Activated CD8-positive, alpha-beta memory T cell treated with anti-CD3 and anti-CD28 coated beads for 4 hours (primary cell): ENCODE results near the gene MMP15.
"Not testable (repeated sequence)": the region's sequence is repeated elsewhere in the genome, so short reads cannot be mapped to it uniquely, and the experiment has no call there.

Experiments used
- DNase-seq, 2 donors: peaks; one replicate each; pipeline ENCODE4 v3.0.0-alpha.2; 2020; ENCODE audit warnings: low read depth in 2 of 2

MMP15 gene

DNA sequence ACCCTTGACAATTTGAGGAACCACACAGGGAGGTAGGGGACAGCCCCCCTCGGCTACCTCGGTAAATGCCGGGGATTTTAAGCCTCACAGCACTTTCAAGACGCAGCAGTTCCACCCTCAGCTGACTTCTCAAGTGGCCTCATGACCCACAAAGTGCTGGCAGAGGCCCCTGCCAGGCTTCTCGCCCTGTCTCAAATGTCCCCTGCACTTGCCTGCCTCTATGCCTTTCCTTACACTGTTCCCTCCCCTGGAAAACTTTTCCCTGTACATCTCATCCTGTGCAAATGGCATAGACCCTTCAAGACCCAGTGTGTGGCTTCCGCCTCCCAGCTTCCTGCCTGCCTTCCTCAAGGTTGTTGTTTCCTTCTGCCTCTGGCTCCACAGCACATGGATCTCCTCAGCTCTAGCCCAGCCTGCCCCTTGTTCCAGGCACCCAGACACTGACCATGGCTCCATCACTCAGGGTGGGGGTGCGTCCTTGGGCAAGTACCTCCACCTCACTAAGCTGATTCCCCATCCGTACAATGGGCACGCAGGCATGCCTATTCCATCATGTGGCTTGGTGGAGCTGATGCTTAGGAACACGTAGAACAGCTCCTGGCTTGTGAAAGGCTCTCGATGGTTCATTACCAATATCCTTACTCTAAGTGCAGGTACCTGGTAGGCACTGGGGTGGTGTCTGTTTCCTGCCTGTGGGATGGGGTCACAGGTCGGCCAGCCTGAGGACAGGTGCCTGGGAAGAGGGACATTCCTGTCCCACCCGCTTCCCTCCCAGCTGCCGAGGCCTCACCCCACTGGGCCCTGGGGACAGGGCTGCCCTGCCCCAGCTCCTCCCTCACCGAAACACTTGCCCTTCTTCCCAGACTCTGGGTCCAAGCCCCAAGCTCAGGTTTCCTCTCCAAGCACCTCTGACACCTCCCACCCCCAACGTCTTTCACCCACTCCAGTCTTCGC lies 24.0 kb downstream of the MMP15 start:
- no peak for DNase-seq

DNA sequence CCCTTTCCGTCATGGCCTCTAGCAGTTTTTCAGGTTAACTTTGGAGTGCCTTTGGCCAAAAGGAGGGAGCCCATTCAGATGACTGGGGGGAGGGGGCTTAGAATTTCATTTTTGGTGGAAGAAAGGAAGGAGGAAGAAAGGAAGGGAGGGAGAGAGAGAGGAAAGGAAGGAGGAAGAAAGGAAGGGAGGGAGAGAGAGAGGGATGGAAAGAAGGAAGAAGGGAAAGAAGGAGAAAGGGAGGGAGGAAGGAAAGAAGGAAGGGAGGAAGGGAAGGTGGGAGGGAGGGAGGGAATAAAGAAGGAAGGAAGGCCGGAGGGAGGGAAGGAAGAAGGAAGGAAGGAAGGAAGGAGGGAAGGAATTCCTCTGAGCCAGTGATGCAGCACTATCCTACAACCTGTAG lies 25.7 kb downstream of the MMP15 start:
- DNase-seq: no peak

DNA sequence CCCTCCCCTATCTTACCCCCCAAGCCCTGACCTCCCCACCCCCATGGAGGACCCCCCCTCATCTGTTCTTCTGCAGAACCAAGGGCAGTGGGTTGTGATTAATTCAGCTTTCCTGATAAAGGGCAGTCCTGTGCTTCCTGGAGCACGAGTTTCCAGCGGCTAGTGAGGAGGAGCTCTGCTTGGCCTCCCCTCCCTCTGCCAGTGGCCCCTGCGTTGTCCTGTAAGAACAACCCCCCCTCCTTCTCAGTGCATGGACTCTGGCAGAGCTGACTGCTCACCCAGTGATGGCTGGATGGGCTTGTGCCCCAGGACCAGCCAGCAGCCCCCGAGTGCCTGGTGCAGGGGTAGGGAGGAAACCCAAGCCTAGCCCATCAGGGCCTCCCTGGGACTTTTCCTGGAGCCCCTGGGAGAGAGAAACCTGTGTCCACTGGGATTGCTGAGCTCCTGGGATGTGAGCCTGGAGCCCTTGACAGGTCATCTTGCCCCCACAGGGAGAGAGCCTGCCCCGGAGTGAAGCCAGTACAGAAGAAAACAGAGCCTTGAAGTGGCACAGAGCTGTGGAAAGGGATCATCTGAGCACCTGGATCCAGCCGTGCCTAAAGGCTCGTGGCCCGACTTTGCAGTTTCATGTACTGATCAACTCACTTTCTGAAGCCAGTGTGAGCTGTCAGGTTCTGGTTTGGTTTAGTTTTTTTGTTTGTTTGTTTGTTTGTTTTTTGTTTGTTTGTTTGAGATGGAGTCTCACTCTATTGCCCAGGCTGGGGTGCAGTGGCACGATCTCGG lies 26.5 kb downstream of the MMP15 start:
- DNase-seq: no peak

DNA sequence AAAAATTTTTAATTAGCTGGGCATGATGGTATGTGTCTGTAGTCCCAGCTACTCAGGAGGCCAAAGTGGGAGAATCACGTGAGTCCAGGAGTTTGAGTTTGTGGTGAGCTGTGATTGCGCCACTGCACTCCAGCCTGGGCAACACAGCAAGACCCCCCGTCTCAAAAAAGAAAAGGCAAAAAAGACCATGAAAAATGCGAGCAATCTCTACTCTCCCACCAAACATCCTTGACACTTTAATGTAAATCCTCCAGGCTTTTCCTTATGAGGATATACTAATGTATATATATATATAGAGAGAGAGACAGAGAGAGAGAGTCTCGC lies 28.1 kb downstream of the MMP15 start:
- no peak for DNase-seq

DNA sequence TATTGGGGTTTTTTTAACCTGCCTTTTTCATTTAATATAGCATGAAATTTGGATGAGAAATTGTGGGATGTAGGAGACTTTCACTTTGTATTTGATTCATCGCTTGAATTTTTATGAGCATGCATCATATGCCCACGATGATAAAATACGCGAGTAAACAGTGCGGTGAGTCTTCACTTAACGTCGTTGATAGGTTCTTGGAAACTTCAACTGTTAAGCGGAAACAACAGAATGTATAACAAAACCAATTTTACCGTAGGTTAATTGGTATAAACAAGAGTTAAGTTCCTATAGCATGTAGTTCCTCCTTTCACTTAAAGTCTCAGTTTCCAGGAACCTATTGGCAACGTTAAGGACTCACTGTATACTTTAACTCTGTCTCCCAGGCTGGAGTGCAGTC lies 28.7 kb downstream of the MMP15 start:
- no peak for DNase-seq

DNA sequence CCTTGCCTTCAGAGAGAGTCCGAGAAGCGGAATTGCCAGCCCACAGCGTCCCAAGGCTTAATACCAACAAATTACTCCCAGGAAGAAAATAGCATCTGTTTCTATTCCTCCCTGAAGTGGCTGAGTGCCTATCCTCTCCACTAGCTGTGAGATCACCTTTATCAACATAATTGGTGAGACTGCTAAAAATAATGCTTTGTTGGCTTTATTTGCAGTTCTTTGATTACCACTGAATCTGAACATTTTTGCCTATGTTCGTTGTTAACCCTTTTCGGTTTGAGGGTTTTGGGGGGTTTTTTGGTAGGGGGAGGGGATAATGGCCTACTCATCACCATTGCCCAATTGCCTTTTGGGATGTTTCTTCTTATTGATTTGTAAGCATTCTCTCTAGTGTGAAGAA lies 31.0 kb downstream of the MMP15 start:
- DNase-seq: no peak

DNA sequence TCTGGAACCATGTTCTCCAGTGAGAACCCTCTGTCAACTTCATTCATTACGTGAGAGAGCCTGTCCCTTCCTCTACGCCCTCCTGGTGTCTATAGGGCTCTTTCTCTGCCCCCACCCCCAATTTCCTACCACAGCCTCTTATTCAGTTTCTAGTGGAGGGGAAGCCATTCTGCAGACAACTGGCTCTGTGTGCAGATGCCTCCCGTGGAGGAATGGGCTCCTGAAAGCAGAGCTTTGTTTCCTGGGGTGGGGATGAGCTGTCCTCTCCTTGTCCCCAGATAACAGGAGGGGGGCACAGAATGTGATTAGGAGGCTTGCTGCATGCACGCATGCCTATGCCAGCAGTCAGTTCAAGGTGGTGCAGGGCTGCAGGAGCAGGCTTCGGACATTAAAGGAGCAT lies 31.6 kb downstream of the MMP15 start:
- DNase-seq: no peak

DNA sequence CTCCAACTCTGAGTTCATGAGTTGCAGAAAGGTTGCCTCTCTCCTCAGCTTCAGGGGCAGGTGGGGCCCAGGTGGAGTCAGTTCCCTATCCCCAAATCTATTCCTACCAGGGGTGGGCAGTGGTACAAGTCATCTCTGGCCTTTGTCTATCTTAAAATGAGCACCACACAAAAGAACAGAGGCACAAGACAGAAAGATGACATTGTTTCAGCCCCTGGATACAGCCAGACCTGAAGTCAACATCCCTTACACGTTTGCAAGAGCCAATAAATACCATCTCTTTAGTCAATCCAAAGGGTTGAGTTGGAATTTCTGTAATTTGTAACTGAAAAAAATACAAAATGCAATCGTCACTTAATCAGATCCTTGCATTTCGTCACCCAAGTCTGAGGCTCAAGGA lies 32.2 kb downstream of the MMP15 start:
- DNase-seq: no peak

DNA sequence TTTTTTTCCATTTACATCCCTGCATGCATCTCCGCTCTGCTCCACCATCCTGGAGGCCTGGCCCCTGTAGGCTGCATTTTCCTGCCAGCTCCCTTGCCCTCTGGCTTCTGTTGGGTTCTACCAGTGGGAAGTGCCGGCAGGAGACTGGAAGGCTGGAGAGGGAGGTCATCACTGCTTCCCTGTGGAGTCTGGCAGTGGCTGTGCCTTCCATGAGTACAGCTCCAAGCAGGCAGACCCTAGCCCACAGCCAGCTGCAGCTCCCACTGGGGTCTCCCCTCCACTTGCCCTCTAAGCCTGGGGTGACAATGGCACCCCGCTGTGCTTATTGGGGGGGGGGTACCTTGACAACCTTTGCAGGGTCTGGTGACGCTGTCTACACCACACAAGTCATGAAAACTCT lies 37.3 kb downstream of the MMP15 start:
- DNase-seq: no peak

DNA sequence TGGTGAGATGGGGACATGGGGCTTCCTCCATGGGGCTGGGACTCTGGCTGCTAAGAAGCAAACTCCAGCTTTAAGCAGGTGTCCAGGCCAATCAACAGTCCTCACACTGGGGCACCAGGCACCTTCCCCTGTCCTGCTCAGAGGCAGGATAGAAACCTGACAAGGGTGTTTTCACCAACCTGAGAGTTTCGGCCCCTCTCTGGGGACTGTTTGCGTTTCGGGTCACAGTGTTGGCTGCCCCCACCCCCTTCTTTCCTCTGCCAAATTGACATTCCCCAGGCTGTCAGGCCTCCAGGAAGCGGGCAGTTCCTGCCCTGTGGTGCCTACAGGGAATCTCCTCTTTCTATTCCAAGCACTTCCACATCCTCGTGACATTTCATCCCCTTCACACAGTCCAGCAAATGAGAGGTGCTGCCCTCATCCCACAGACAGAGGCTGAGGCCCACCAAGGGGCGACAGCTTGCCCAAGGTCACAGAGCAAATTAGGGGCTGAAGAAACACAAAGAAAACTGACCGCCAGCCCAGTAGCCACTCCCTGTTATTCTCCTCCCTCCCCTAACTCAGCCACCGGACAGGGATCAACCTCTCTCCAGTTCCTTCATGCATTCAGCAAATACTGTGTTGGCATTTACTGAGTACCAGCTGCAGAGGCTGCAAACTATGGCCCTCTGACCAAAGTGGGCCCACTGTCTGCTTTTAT lies 38.0 kb downstream of the MMP15 start:
- no peak for DNase-seq

DNA sequence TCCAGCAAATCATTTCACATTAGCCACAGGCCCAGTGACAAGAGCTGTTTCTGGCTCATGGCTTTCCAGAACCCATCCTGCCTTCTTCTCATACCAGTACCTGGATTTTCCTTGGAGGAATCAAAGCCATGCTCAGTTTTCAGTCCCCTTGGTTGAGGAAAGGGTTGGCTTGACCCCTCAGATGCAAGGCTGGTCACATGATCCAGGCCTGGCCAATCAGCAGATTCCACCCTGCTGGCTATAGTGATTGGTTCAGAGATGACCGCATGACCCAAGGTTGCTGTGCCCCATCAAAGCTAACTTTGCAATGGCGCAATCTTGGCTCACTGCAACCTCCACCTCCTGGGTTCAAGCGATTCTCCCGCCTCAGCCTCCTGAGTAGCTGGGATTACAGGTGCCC lies 45.0 kb downstream of the MMP15 start:
- no peak for DNase-seq

DNA sequence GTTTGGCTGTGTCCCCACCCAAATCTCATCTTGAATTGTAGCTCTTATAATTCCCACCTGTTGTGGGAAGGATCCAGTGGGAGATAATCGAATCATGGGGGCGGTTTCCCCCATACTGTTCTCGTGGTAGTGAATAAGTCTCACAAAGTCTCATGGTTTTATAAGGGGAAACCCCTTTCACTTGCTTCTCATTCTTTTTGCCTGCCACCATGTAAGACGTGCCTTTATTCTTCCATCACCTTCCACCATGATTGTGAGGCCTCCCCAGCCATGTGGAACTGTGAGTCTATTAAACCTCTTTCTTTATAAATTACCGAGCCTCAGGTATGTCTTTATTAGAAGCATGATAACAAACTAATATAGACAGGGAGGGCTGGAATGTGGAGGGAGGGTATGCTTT lies 46.6 kb downstream of the MMP15 start:
- not testable (repeated sequence) for DNase-seq

DNA sequence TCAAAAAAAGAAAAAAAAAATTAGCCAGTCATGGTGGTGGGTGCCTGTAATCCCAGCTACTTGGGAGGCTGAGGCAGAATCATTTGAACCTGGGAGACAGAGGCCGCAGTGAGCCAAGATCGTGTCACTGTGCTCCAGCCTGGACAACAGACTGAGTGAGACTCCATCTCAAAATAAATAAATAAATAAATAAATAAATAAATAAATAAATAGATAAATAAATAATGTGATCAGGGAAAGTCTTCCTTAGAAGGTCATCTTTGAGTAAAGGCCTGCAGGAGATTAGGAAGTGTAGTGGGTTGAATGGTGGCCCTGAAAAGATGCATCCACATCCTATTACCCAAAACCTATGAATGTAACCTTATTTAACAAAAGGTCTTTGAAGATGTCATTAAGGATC lies 47.5 kb downstream of the MMP15 start:
- DNase-seq: not testable (repeated sequence)

DNA sequence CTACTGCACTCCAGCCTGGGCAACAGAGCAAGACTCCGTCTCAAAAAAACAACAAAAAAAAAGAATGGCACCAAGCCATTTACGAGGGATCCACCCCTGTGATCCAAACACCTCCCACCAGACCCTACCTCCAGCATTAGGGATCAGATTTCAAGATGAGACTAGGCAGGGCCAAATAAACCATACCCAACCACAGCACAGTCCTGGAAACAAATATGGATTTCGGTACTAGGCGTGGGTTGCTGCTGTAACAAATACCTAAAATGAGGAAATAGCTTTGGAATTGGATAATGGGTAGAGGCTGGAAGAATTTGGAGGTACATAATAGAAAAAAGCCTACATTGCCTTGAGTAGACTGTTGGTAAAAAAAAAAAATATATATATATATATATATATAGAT lies 49.1 kb downstream of the MMP15 start:
- no peak for DNase-seq

DNA sequence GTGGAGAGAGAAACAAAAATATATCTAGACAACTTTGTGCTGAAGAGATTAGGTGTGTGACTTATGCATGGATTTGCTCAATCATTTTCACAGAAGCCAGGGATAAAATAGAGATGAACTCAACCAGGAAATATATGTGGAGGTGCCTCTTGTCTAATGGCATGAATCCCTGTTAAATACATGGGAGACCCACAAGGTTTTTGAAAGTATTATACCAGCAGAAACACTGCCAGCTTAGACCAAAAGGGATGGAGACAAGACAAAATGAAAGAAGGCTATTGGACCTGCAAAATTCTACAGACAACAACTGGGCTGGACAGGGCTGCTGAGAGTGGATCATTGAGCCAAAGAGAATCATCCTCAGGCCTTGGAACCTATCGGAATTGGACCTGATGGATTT lies 51.0 kb downstream of the MMP15 start:
- DNase-seq: no peak

DNA sequence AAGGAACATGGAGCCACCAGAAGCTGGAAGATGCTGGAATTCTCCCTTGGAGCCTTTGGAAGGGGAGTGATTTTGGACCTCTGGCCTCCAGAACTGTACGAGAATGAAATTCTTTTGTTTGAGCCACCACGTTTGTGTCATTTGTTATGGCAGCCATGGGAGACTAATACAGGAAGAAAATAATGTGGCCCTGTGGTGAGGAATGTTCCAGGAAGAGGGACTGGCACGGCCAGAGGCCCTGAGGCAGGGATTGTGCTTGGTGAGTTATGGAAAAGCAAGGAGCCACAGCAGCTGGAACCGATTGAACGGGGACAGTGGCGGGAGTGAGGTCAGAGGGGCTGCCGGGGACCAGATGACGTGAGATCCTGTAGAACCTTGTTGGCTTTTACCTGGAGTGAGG lies 52.2 kb downstream of the MMP15 start:
- no peak for DNase-seq

DNA sequence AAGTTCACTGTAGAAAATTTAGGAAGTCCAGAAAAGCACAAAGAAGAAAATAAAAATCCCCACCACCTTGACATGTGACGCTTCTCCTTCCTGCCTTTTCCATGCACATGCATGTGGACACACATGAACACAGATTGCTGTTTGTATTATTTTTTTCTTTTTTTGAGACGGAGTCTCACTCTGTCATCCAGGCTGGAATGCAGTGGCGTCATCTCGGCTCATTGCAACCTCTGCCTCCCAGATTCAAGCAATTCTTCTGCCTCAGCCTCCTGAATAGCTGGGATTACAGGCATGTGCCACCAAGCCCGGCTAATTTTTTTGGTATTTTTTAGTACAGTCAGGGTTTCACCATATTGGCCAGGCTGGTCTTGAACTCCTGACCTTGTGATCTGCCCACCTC lies 55.1 kb downstream of the MMP15 start:
- DNase-seq: not testable (repeated sequence)

DNA sequence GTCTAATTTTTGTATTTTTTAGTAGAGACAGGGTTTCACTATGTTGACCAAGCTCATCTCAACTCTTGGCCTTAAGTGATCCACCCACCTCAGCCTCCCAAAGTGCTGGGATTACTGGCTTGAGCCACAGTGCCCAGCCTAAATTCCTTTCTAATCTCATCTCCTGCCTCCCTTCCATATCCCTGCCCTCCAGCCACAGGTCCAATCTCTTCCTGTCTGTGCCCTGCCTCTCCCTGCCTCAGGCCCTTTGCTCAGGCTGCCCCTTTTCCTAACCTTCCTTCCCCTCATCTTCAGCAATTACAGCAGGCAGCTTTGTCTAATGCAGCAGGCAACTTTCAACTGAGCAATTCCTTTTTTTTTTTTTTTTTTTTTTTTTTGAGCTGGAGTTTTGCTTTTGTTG lies 56.8 kb downstream of the MMP15 start:
- no peak for DNase-seq

DNA sequence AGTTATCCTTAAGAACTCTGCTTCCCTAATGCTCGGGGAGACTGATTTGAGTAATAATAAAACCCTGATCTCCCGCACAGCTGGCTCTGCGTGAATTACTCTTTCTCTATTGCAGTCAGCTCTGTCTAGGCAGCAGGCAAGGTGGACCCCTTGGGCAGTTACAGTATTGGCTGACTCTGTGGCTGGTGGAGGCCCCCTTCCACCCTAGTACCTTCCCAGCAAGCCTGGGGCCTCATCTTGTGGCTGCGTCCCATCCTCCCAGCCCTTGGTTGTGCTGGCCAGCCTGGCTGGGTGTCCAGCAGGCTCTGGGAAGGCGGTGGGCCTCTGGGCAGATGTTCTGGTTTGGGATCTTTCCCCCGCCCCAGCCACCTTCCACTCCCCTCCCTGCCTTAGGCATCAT lies 59.1 kb downstream of the MMP15 start:
- DNase-seq: no peak

DNA sequence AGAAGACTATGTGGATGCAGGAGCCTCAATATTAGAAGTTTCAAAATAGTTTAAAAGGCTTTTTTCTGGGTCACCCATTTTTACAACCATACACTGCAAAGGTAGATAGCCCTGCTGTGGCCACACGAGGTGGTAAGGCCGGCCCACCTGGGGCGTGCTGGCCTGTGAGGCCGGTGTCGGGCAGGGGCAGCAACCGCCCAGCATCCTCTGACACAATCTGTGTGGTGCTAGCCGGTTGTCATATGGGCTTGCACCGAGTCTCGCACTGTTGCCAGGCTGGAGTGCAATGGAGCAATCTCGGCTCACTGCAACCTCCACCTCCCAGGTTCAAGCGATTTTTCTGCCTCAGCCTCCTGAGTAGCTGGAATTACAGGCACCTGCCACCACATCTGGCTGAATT lies 59.6 kb downstream of the MMP15 start:
- DNase-seq: no peak

DNA sequence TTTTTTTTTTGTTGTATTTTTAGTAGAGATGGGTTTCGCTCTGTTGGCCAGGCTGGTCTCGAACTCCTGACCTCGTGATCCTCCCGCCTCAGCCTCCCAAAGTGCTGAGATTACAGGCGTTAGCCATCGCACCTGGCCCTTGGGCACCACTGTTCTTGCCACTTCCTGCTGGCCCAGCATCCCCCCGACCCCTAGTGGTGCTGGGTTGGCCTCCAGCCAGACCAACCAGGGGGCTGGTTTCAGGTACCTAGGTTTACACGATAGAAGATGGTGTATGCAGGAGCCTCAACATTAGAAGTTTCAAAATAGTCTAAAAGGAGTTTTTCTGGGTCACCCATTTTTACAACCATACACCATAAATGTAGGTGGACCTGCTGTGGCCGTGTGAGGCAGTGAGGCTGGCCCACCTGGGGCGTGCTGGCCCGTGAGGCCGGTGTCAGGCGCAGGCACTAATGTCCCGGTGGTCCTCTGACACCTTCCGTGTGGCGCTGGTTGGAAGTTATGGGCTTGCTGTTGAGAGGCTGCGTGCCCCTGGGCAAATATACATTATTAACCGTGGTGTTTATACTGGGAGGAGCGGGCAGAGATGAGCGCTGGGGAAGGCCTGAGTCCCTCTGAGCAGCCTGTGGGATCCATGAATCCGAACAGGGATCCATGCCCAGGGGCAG lies 60.2 kb downstream of the MMP15 start:
- no peak for DNase-seq
